K562 (cell line): ENCODE measurements around the gene RPL29. TPM values are rescaled to one million over a fixed set of nuclear protein-coding genes. Genes with fewer than 3 reads are reported as not detected.

ENCODE experiments used
- ATAC-seq: fragments of 200-7000 bp; cut with Tn5 transposase; 3 replicates; pipeline ENCODE4 v1.9.1; 2020; ENCODE audit warnings: moderate library complexity
- BruUV-seq: library from RNA; stranded (reverse); fragments of 400-500 nt; replicated peaks from 2 replicates; lab custom pipeline; 2021; lab: Mats Ljungman, UMichigan
- CTCF ChIA-PET: fragments of 300-600 bp; formaldehyde crosslinking; extraction: SDS; loops from one replicate; lab custom pipeline; 2021; ENCODE audit warnings: low intra/inter-chr PET ratio; lab: Yijun Ruan, JAX
- POLR2A ChIA-PET: fragments of 300-600, 350-650 bp; sonication (Branson Sonifier 250); formaldehyde crosslinking; extraction: SDS; loops from one replicate; lab custom pipeline; 2021; ENCODE audit warnings: antibody characterized with exemption, inconsistent platforms; lab: Yijun Ruan, JAX
- DNase-seq, 4 experiments: peaks; one replicate each; pipeline versions ENCODE4 v3.0.0 to v3.0.0-alpha.2; 2011 to 2018; ENCODE audit warnings: low spot score in 3 of 4, mixed read lengths in 3 of 4; ENCODE audit errors: extremely low read depth in 1 of 4
- FAIRE-seq: peaks from 2 replicates; lab custom pipeline; 2011; peaks lifted over from hg19 to GRCh38; lab: Jason Lieb, UNC
- H2AFZ ChIP-seq: 2 replicates; pipeline ENCODE4 v1.6.0; 2011; ENCODE audit warnings: low read depth, low read length, control low read depth, inconsistent platforms
- H3K27ac ChIP-seq: fragments of 200-600 bp; 3 replicates; pipeline ENCODE4 v1.8.0; 2011; ENCODE audit warnings: low read depth, mild to moderate bottlenecking, control low read depth, inconsistent platforms, low read length, moderate library complexity, mixed read lengths; ENCODE audit errors: extremely low read depth
- H3K27me3 ChIP-seq, 2 experiments: fragments of 300-600 bp in 1 of 2; 2 replicates in 1 of 2; 3 replicates in 1 of 2; pipeline versions ENCODE4 v1.6.0 to v1.8.0; 2011; ENCODE audit warnings: inconsistent platforms in 2 of 2, low read length in 2 of 2, mild to moderate bottlenecking in 1 of 2, mixed read lengths in 1 of 2, moderate library complexity in 1 of 2; ENCODE audit not compliant: control insufficient read depth in 2 of 2, insufficient read depth in 2 of 2
- H3K36me3 ChIP-seq: fragments of 300-600 bp; 3 replicates; pipeline ENCODE4 v1.8.0; 2011; ENCODE audit warnings: mild to moderate bottlenecking, low read length, inconsistent platforms; ENCODE audit not compliant: control insufficient read depth, insufficient read depth
- H3K4me1 ChIP-seq, 2 experiments: fragments of 200-600 bp in 1 of 2; replicated peaks in 1 of 2; 2 replicates in 1 of 2; 3 replicates in 1 of 2; pipeline versions ENCODE4 v1.5.1 to v1.8.0; 2011; ENCODE audit warnings: inconsistent platforms in 2 of 2, low read length in 2 of 2, mild to moderate bottlenecking in 1 of 2, mixed read lengths in 1 of 2, moderate library complexity in 1 of 2; ENCODE audit not compliant: control insufficient read depth in 2 of 2, insufficient read depth in 2 of 2
- H3K4me2 ChIP-seq: 2 replicates; pipeline ENCODE4 v1.6.1; 2011; ENCODE audit warnings: low read length, control low read depth, inconsistent platforms, mixed read lengths; ENCODE audit not compliant: insufficient read depth
- H3K4me3 ChIP-seq: fragments of 200-600 bp; sonication (generic), shearing (Covaris generic); 2 replicates; pipeline ENCODE4 v1.5.1; 2016; ENCODE audit warnings: control low read depth, inconsistent platforms
- H3K79me2 ChIP-seq: fragments of 200-600 bp; 3 replicates; pipeline ENCODE4 v1.8.0; 2011; ENCODE audit warnings: low read length, inconsistent platforms; ENCODE audit not compliant: control insufficient read depth, insufficient read depth
- H3K9ac ChIP-seq, 2 experiments: 2 replicates each; pipeline versions ENCODE4 v1.6.0 to v1.6.1; 2011; ENCODE audit warnings: low read depth in 2 of 2, low read length in 2 of 2, control low read depth in 1 of 2, inconsistent platforms in 1 of 2, mild to moderate bottlenecking in 1 of 2, mixed read lengths in 1 of 2; ENCODE audit not compliant: insufficient read depth in 1 of 2
- H3K9me1 ChIP-seq: one replicate; pipeline ENCODE4 v1.6.0; 2011; ENCODE audit warnings: inconsistent platforms, mild to moderate bottlenecking, low read length, moderate library complexity; ENCODE audit not compliant: control insufficient read depth, insufficient read depth
- H3K9me3 ChIP-seq: replicated peaks from 2 replicates; pipeline ENCODE4 v1.5.1; 2011; ENCODE audit warnings: low read depth, low read length, inconsistent platforms; ENCODE audit not compliant: control insufficient read depth, insufficient read depth
- H4K20me1 ChIP-seq: replicated peaks from 2 replicates; pipeline ENCODE4 v1.6.1; 2011; ENCODE audit warnings: low read length, inconsistent platforms, mixed read lengths; ENCODE audit not compliant: control insufficient read depth, insufficient read depth
- PHF20 ChIP-seq: fragments of 450-650 bp; IDR thresholded peaks from 2 replicates; pipeline ENCODE4 v1.6.1; 2018; ENCODE audit not compliant: partially characterized antibody
- POLR2G ChIP-seq: fragments of 200-400 bp; formaldehyde crosslinking; IDR thresholded peaks from 2 replicates; pipeline ENCODE4 v1.6.1; 2017; ENCODE audit warnings: low read depth, mild to moderate bottlenecking, antibody characterized with exemption, low read length, moderate library complexity
- RBFOX2 ChIP-seq: fragments of 200-400 bp; formaldehyde crosslinking; IDR thresholded peaks from 2 replicates; pipeline ENCODE4 v1.6.1; 2017; ENCODE audit warnings: low read depth, mild to moderate bottlenecking, low read length, moderate library complexity
- ZNF134 ChIP-seq: fragments of 250-450 bp; sonication (Bioruptor Pico); conservative IDR thresholded peaks from 2 replicates; pipeline ENCODE4 v1.4.0; 2020
- WGBS: fragments of 100-300 bp; shearing (Covaris generic); methylation state at CpG from one replicate; pipeline ENCODE4 v1.1.6; 2016; ENCODE audit warnings: low coverage, mixed read lengths; ENCODE audit not compliant: insufficient coverage; ENCODE audit errors: missing lambda C conversion rate; 5-methylcytosine and 5-hydroxymethylcytosine counted together
- in situ Hi-C: fragments of 300-500 bp; cut with MboI; formaldehyde crosslinking; loops from 4 replicates; pipeline ENCODE4 v1.15.0; 2018; ENCODE audit warnings: inconsistent platforms, mixed read lengths
- intact Hi-C: fragments of 100-400 bp; cut with micrococcal nuclease; formaldehyde crosslinking; loops from 2 replicates; pipeline ENCODE4 v1.14.2; 2022
- polyA plus RNA-seq, 8 experiments: library from polyadenylated mRNA; depleted of rRNA in 4 of 8; stranded (reverse) in 5 of 8; unstranded in 3 of 8; fragments of >200 nt; fragmentation: Nextera tagmentation in 2 of 8; fragmentation: Illumina TruSeq in 1 of 8; extraction: Ambion mirVana in 2 of 8; extraction: Trizol in 1 of 8; gene quantifications; 2 replicates each; pipeline versions ENCODE4 v1.2.1 to v1.2.3, GENCODE V29; 2011 to 2014; ENCODE audit warnings: inconsistent platforms in 1 of 8, missing spikeins in 1 of 8
- total RNA-seq, 7 experiments: library from RNA; depleted of rRNA in 6 of 7; stranded (reverse); fragments of >200 nt in 6 of 7; fragmentation: Illumina TruSeq in 2 of 7; extraction: Trizol in 2 of 7; gene quantifications; 2 replicates each; pipeline versions ENCODE4 v1.2.1 to v1.2.3, GENCODE V29; 2011 to 2021; ENCODE audit warnings: low replicate concordance in 1 of 7

RPL29 gene
- total and polyA plus RNA-seq, 9 of the 15 experiments (the other 6 are each of a cell fraction or from before 2014, with no cell fraction given) = 568 to 1,475 (median 1,104) TPM

DNA sequence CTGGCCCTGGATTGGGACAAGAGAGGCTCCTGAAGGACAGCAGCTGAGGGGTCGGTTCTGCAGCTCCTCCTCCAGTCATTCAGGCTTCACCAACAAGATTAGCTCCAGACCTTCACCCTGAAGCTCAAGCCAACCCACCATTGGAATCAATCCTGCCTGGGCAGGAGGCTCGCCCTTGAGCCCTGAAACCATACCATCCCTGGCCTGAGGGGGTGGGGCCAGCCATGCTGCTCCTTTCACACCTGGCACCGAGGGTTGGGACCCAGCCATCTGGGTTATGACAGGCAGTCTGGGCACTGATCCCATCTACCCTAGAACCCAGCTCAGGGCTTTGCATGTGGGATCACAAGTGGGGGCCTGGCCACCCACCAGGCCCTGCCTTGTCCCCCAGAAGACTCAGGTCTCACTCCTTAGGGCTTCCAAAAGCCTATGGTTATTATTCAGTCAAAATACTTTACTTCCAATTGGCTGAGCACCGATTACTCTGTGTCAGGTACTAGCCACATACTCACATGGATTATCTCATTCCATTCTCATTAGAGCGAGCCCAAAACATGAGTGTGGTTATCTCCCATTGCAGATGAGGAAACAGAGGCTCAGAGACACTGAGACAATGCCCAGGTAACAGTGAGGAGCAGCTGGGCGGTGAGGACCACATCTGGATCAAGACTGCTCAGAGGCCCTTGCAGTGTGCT is 24.9 kb downstream of the RPL29 start:
- no peak overlapping the region for H3K4me2 ChIP-seq
- H4K20me1 ChIP-seq = 0 out of 2 replicates have a peak, but pooled peaks cover 4% of the 10 kb centered on the region
- ATAC-seq (no peak), FAIRE-seq (no peak), DNase-seq (no peak)
- H3K9me3 ChIP-seq = no peaks in the 10 kb centered on the region
- peaks cover 38% of the 10 kb centered on the region; the same call in 1 of the 3 replicates for H3K36me3 ChIP-seq
- BruUV-seq = no TSS peak
- peaks cover 45% of the 10 kb centered on the region for H3K79me2 ChIP-seq
- ChIA-PET CTCF (no interaction called here), POLR2A (interaction anchor here (1.3 kb wide), 1 partner anchor 13 kb away, joined by 3 read pairs; the partner anchor contains the start of gene ACY1)
- intact Hi-C loops = no loop called here
- peak overlapping the region in 1 of 2 experiments; percentile 68; a peak in 2 of 4 replicates for H3K9ac ChIP-seq
- in situ Hi-C loops = no loop called here
- peak; percentile 11; the same call in 1 of the 2 replicates for TF ChIP-seq RBFOX2
- no peak for TF ChIP-seq ZNF134 (CRISPR knock-in tag)
- peaks cover 15 to 74% of the 10 kb centered on the region in 2 experiments for H3K4me1 ChIP-seq
- no peak overlapping the region for H3K4me3 ChIP-seq
- 58% methylated on average over 5 of the region's 6 CpGs for WGBS
- no peak overlapping the region for H3K27ac ChIP-seq
- no peaks in the 10 kb centered on the region for H3K27me3 ChIP-seq
- peaks cover 3% of the 10 kb centered on the region for H3K9me1 ChIP-seq
- no peak overlapping the region for H2AFZ ChIP-seq

DNA sequence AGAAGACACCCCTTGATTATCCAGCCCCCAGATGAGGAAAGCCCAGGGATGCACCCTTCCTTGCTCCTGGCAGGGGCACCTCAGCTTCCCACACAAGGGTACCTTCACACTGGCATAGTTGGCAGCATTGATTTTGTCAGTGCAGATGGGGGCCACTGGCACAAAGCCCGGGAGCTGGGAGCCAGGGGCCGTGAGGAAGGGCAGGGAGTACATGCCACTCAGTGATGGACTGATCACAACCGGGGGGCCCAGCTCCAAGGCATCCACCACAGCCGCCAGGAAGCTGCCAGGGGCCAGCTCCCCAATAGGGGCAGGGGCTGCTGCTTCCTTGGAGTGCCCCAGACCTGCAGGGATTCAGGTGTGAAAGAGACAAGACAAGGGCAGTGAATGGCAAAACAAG is 25.9 kb downstream of the RPL29 start:
- Histone ChIP-seq H3K27me3 (no peaks in the 10 kb centered on the region), H3K9me3 (no peaks in the 10 kb centered on the region), H3K9me1 (peaks cover 3% of the 10 kb centered on the region), H3K4me2 (no peak overlapping the region), H3K27ac (no peak overlapping the region), H3K4me3 (no peak overlapping the region), H3K4me1 (peaks cover 11 to 64% of the 10 kb centered on the region in 2 experiments), H4K20me1 (0 out of 2 replicates have a peak, but pooled peaks cover 4% of the 10 kb centered on the region), H2AFZ (no peak overlapping the region), H3K79me2 (peaks cover 39% of the 10 kb centered on the region), H3K9ac (no peak overlapping the region), H3K36me3 (peaks cover 38% of the 10 kb centered on the region; the same call in 1 of the 3 replicates)
- ATAC-seq (no peak), DNase-seq (no peak), FAIRE-seq (no peak)
- in situ Hi-C loops = no loop called here
- BruUV-seq = no TSS peak
- POLR2A ChIA-PET = interaction anchor here (0.5 to 1.3 kb wide), 3 partner anchors 14 to 254 kb away, joined by 3 read pairs; partner anchors contain the start of gene ACY1
- CTCF ChIA-PET = no interaction called here
- intact Hi-C loops = no loop called here
- TF ChIP-seq PHF20 = no peak
- 0 out of 2 replicates have a peak, but pooled peaks have one; percentile 26 for TF ChIP-seq POLR2G
- 90% methylated on average over 4 of the region's 4 CpGs for WGBS
